ENCODE data around the gene PCYT1B.

PCYT1B gene

GRCh38 chrX:24515447-24515846, 131.7 kb downstream of the PCYT1B start:
- no peak for DNase-seq

DNA sequence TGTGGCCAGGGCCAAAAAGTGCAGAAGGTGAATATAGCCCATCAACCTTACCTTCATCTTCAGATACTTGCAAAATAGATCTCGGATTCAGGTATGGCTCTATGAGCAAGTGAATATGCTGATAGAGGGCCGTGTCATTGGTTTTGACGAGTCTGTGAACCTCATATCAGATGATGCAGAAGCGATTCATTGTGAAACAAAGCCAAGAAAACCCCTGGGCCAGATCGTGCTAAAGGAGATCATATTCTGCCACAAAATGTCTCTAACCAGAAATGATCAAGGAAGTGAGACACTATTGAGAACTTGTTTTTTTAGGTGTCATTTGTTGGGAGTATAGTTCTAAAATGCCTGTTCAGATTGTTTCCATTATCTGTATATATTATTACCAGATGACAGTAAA, 133.7 kb downstream of the PCYT1B start:
- no peak for DNase-seq

DNA sequence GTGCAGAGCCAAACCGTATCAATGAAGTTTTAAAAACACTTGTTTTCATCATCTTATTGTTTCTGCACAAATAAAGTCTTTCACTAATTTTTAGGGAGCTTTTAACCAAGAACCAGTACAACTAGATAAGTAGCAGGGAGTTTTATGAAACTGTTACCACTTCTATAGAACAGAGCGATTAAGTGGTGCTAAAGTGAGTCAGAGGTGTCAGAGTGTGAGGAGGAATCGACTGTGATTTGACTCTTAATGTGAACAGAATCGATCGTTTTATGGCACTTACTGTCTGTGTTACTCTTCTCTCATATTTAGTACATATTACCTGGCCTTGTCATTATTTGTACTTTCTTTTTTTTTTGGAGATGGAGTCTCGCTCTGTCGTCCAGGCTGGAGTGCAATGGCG, 138.8 kb downstream of the PCYT1B start:
- DNase-seq, result no peak
